ENCODE results near the gene COL19A1. TPM values are rescaled to one million over a fixed set of nuclear protein-coding genes. Genes with fewer than 3 reads are reported as not detected.

Gene COL19A1
- total RNA-seq, 1 donor from 2014 or later: 0.98 TPM

GRCh38 chr6:70028246-70028645, 161.9 kb downstream of the COL19A1 start:
- intact Hi-C loops (cut with DNase I): no loop called here
- ATAC-seq (peak; percentile 44), DNase-seq (ENCODE audit: low spot score) (no peak)

GRCh38 chr6:70028926-70029325, 162.6 kb downstream of the COL19A1 start:
- no peak for ATAC-seq
- intact Hi-C loops (cut with DNase I): no loop called here
- no peak for DNase-seq (ENCODE audit: low spot score)

- intact Hi-C loops (cut with DNase I): no loop called here
These were observed 167.4 kb downstream of the COL19A1 start for GRCh38 chr6:70033781-70034180.

GRCh38 chr6:70037445-70037844, 171.1 kb downstream of the COL19A1 start:
- DNase-seq (ENCODE audit: low spot score) (no peak), ATAC-seq (no peak)
- intact Hi-C loops (cut with DNase I): no loop called here

More at GRCh38 chr6:70033781-70034180, 167.4 kb downstream of the COL19A1 start:
- ATAC-seq (no peak), DNase-seq (ENCODE audit: low spot score) (no peak)

- ATAC-seq (no peak), DNase-seq (ENCODE audit: low spot score) (no peak)
- intact Hi-C loops (cut with DNase I): no loop called here
These were observed 174.4 kb downstream of the COL19A1 start for GRCh38 chr6:70040766-70041165.

GRCh38 chr6:70041411-70041810, 175.1 kb downstream of the COL19A1 start:
- DNase-seq (ENCODE audit: low spot score) (no peak), ATAC-seq (no peak)
- intact Hi-C loops (cut with DNase I): no loop called here

- DNase-seq (ENCODE audit: low spot score) (no peak), ATAC-seq (no peak)
- intact Hi-C loops (cut with DNase I): no loop called here
These were observed 179.1 kb downstream of the COL19A1 start for GRCh38 chr6:70045413-70045812.

- no peak for DNase-seq (ENCODE audit: low spot score)
- intact Hi-C loops (cut with DNase I): no loop called here
- ATAC-seq: no peak
These were observed 185.1 kb downstream of the COL19A1 start for GRCh38 chr6:70051197-70052124.

GRCh38 chr6:70059039-70059719, 192.8 kb downstream of the COL19A1 start:
- intact Hi-C loops (cut with DNase I): no loop called here
- ATAC-seq (no peak), DNase-seq (ENCODE audit: low spot score) (no peak)

GRCh38 chr6:70060680-70061079, 194.3 kb downstream of the COL19A1 start:
- intact Hi-C loops (cut with DNase I): no loop called here
- ATAC-seq (no peak), DNase-seq (ENCODE audit: low spot score) (no peak)

GRCh38 chr6:70061546-70061945, 195.2 kb downstream of the COL19A1 start:
- DNase-seq (ENCODE audit: low spot score) (no peak), ATAC-seq (no peak)
- intact Hi-C loops (cut with DNase I): no loop called here

GRCh38 chr6:70062010-70062409, 195.7 kb downstream of the COL19A1 start:
- DNase-seq (ENCODE audit: low spot score) (no peak), ATAC-seq (no peak)
- intact Hi-C loops (cut with DNase I): no loop called here

- DNase-seq (ENCODE audit: low spot score) (no peak), ATAC-seq (no peak)
- intact Hi-C loops (cut with DNase I): no loop called here
These were observed 206.3 kb downstream of the COL19A1 start for GRCh38 chr6:70072540-70073179.

GRCh38 chr6:70073637-70074036, 207.3 kb downstream of the COL19A1 start:
- DNase-seq (ENCODE audit: low spot score): no peak
- ATAC-seq: no peak
- intact Hi-C loops (cut with DNase I): no loop called here

- DNase-seq (ENCODE audit: low spot score) (no peak), ATAC-seq (no peak)
- intact Hi-C loops (cut with DNase I): no loop called here
These were observed 212.9 kb downstream of the COL19A1 start for GRCh38 chr6:70079241-70079640.

GRCh38 chr6:70080443-70081070, 214.2 kb downstream of the COL19A1 start:
- intact Hi-C loops (cut with DNase I): no loop called here
- ATAC-seq (no peak), DNase-seq (ENCODE audit: low spot score) (no peak)

- intact Hi-C loops (cut with DNase I): no loop called here
- ATAC-seq: no peak
These were observed 216.5 kb downstream of the COL19A1 start for GRCh38 chr6:70082830-70083229.

GRCh38 chr6:70086806-70087205, 220.4 kb downstream of the COL19A1 start:
- ATAC-seq (no peak), DNase-seq (ENCODE audit: low spot score) (no peak)
- intact Hi-C loops (cut with DNase I): no loop called here

More at GRCh38 chr6:70082830-70083229, 216.5 kb downstream of the COL19A1 start:
- DNase-seq (ENCODE audit: low spot score): no peak

- DNase-seq (ENCODE audit: low spot score) (no peak), ATAC-seq (no peak)
- intact Hi-C loops (cut with DNase I): no loop called here
These were observed 227.8 kb downstream of the COL19A1 start for GRCh38 chr6:70094156-70094555.

Data from sciatic nerve (tissue), 2 donors.